Measurements from ENCODE around the gene MMP15. TPM values are rescaled to one million over a fixed set of nuclear protein-coding genes. Genes with fewer than 3 reads are reported as not detected.

MMP15 gene
- total and polyA plus RNA-seq, 7 donors, result 2.3 to 54.0 (median 10.5) TPM

DNA sequence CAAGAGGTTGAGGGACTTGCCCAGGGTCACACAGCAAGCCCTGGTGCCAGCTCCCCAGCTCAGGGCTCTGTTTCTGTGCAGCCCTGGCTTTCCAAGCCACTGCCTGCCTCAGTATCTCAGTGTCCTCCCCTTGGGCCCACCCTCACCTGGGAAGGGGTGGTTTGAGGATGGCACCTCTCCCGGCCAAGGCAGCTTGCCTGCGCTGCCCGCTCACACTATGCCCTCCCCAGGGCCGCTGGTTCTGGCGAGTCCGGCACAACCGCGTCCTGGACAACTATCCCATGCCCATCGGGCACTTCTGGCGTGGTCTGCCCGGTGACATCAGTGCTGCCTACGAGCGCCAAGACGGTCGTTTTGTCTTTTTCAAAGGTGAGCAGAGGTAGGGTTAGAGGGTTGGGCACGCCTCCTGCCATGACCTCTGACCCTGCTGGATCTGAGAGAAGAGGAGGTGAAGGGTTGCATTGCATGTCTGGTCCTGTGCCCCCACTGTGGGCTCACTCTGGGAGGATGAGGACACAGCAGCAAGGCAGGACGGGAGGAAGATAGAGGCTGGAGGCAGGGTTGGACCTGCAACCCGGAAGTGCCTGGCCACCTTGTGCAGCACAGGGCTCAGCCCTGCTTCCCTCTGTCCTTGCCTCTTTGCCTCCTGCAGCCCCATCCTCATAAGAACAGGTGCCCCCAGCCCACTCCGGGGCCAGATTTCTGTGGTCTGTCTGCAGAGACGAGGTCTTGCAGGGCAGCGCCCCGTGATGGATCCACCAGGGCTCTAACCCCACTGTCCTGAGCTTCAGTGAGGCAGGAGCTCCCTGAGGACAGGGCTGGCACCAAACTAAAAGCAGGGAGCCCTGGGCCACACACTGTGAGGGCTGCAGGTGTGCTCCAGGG lies 16.7 kb downstream of the MMP15 start:
- Histone ChIP-seq H3K4me1 (no peaks in the 10 kb centered on the region), H3K27ac (no peak overlapping the region), H3K27me3 (no peaks in the 10 kb centered on the region), H3K4me3 (no peak overlapping the region), H3K36me3 (peaks cover 0 to 73% (median 8%) of the 10 kb centered on the region in 4 donors), H3K9me3 (no peaks in the 10 kb centered on the region)
- DNase-seq, result no peak
- intact Hi-C loops (cut with DNase I), result no loop called here
- TF ChIP-seq, protein P1, sequence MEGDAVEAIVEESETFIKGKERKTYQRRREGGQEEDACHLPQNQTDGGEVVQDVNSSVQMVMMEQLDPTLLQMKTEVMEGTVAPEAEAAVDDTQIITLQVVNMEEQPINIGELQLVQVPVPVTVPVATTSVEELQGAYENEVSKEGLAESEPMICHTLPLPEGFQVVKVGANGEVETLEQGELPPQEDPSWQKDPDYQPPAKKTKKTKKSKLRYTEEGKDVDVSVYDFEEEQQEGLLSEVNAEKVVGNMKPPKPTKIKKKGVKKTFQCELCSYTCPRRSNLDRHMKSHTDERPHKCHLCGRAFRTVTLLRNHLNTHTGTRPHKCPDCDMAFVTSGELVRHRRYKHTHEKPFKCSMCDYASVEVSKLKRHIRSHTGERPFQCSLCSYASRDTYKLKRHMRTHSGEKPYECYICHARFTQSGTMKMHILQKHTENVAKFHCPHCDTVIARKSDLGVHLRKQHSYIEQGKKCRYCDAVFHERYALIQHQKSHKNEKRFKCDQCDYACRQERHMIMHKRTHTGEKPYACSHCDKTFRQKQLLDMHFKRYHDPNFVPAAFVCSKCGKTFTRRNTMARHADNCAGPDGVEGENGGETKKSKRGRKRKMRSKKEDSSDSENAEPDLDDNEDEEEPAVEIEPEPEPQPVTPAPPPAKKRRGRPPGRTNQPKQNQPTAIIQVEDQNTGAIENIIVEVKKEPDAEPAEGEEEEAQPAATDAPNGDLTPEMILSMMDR (IDR thresholded peaks at IDR 0.05), result no peak
- TF ChIP-seq POLR2AphosphoS5 (IDR thresholded peaks at IDR 0.05), result no peak
- no peak for TF ChIP-seq POLR2A (IDR thresholded peaks at IDR 0.05)
- no peak for TF ChIP-seq EP300 (IDR thresholded peaks at IDR 0.05)
- WGBS, 2 donors, result 91 to 94% methylated on average over 22 of the region's 22 CpGs

DNA sequence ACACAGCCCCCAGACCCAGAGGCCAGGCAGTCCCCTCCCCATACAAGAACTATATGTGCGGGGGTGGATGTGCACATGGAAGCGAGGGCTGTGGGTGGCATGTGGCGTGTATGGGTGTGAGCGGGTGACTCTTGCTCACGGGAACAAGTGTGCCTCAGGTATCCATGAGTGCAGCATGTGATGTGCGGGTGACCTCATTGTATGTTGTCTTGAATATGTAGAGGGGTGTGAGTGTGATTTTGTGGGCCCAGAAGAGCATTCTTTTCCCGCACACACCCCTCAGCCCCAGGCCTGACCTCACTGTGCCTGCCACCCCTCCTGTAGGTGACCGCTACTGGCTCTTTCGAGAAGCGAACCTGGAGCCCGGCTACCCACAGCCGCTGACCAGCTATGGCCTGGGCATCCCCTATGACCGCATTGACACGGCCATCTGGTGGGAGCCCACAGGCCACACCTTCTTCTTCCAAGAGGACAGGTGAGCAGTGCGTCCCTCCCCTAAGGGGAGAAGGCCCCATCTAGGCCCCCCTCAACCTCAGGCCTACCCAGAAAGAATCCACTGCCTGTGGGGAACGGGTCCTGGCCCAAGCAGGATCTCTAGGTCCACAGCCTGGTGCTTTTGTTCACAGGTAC lies 17.4 kb downstream of the MMP15 start:
- intact Hi-C loops (cut with DNase I), result no loop called here
- DNase-seq, result no peak

DNA sequence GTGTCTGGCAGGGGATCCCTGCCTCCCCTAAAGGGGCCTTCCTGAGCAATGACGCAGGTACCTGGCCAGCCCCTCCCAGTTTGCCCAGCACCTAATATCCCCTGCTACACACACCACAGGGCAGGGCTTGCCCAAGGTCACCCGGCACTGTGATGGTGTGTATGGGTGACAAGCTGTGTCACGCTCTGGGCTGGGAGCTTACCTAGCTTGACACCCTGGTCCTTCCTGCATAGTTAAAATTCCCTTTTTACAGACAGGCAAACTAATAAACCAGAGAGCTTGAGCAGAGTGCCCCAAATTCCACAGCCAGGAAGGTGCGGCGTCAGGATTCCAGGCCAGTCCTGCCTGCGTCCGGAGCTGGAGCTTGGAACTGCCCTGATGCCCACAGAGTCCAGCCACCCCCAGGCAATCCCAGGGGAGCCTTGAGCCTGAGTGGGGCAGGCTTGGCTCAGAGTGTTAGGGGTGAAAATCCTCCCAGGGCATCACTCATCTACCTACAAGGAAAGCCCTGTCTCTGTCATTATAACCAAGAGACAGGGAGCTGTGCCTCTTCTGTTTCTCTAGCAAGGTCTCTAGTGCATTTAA lies 18.1 kb downstream of the MMP15 start:
- no peaks in the 10 kb centered on the region for H3K9me3 ChIP-seq
- intact Hi-C loops (cut with DNase I), result no loop called here
- no peak overlapping the region for H3K4me3 ChIP-seq
- TF ChIP-seq POLR2AphosphoS5 (IDR thresholded peaks at IDR 0.05), result no peak
- TF ChIP-seq, protein P1 (IDR thresholded peaks at IDR 0.05), result no peak
- TF ChIP-seq EP300 (IDR thresholded peaks at IDR 0.05), result no peak
- H3K36me3 ChIP-seq, result peaks cover 0 to 62% (median 8%) of the 10 kb centered on the region in 4 donors
- no peak for DNase-seq
- H3K27me3 ChIP-seq, result no peaks in the 10 kb centered on the region
- H3K4me1 ChIP-seq, result no peaks in the 10 kb centered on the region
- 92 to 93% methylated on average over 7 of the region's 7 CpGs for WGBS, 2 donors
- H3K27ac ChIP-seq, result no peak overlapping the region

More for the DNA sequence above, 17.4 kb downstream of the MMP15 start:
- Histone ChIP-seq H3K4me3 (no peak overlapping the region), H3K4me1 (no peaks in the 10 kb centered on the region), H3K27me3 (no peaks in the 10 kb centered on the region), H3K36me3 (peaks cover 0 to 69% (median 8%) of the 10 kb centered on the region in 4 donors), H3K27ac (no peak overlapping the region), H3K9me3 (no peaks in the 10 kb centered on the region)
- TF ChIP-seq POLR2A (IDR thresholded peaks at IDR 0.05) (no peak), EP300 (IDR thresholded peaks at IDR 0.05) (no peak), POLR2AphosphoS5 (IDR thresholded peaks at IDR 0.05) (no peak)
- TF ChIP-seq, protein P1 (IDR thresholded peaks at IDR 0.05), result no peak
- 95 to 96% methylated on average over 16 of the region's 16 CpGs for WGBS, 2 donors

DNA sequence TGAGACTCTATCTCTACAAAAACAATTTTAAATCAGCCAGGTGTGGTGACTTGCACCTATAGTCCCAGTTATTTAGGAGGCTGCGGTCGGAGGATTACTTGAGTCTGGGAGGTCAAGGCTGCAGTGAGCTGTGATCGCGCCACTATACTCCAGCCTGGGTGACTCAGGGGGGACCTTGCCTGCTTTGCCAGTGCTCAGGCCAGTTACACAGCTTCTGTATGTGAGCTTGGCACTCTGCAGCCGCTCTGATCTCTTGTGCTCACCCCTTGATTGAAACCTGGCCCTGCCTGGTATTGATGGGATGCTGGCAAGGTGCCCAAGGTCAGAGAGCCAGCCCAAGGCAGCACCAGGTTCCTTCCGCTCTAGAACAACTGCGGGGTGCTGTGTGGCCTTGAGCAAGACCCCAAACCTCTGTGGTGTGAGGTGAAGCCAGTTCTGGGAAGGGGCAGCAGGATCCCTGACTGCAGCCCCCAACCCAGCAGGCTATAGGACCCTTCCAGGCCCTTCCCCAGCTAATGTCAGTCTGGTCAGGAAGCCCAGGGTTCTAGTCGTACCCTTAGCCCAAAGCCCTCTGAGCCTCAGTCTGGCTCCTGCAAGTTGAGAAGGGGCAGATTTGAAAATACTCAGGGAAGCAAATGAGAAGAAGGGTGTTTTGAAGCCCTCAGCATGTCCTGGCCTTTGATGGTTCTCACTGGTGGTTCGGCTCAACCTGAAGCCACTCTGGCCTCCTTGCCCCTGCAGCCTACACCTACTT lies 18.9 kb downstream of the MMP15 start:
- peaks cover 0 to 54% (median 8%) of the 10 kb centered on the region in 4 donors for H3K36me3 ChIP-seq
- intact Hi-C loops (cut with DNase I), result no loop called here
- WGBS, 2 donors, result 84 to 94% methylated on average over 9 of the region's 9 CpGs

More for the DNA sequence above, 18.9 kb downstream of the MMP15 start:
- Histone ChIP-seq H3K27me3 (no peaks in the 10 kb centered on the region), H3K9me3 (no peaks in the 10 kb centered on the region), H3K4me3 (no peak overlapping the region), H3K27ac (no peak overlapping the region), H3K4me1 (no peaks in the 10 kb centered on the region)
- no peak for DNase-seq
- TF ChIP-seq, protein P1 (IDR thresholded peaks at IDR 0.05), result no peak
- TF ChIP-seq EP300 (IDR thresholded peaks at IDR 0.05) (no peak), POLR2AphosphoS5 (IDR thresholded peaks at IDR 0.05) (no peak), POLR2A (IDR thresholded peaks at IDR 0.05) (no peak)
